Islet precursor cell (in vitro differentiated cells): ENCODE data around the gene GSX2.
"Not testable (repeated sequence)": the region's sequence is repeated elsewhere in the genome, so short reads cannot be mapped to it uniquely, and the experiment has no call there.

Experiments
- DNase-seq: peaks from one replicate; pipeline ENCODE4 v3.0.0-alpha.2; 2018

The GSX2 gene

GRCh38 chr4:54099748-54100574, at the start of gene GSX2:
Gene GSX2 (plus strand): TSS chr4:54100163. CDS start chr4:54100345, 182 bp downstream.
- no peak for DNase-seq

GRCh38 chr4:54050214-54050904, 49.6 kb upstream of the GSX2 start:
- DNase-seq = no peak

GRCh38 chr4:54053322-54053721, 46.6 kb upstream of the GSX2 start:
- not testable (repeated sequence) for DNase-seq

GRCh38 chr4:54054501-54054900, 45.5 kb upstream of the GSX2 start:
- DNase-seq = no peak

GRCh38 chr4:54055494-54055893, 44.5 kb upstream of the GSX2 start:
- no peak for DNase-seq

- no peak for DNase-seq
Measured at GRCh38 chr4:54056360-54056759, 43.6 kb upstream of the GSX2 start.

- DNase-seq = no peak
Measured at GRCh38 chr4:54058171-54058570, 41.8 kb upstream of the GSX2 start.

- DNase-seq = no peak
Measured at GRCh38 chr4:54060116-54060515, 39.8 kb upstream of the GSX2 start.

- DNase-seq = no peak
Measured at GRCh38 chr4:54061067-54061466, 38.9 kb upstream of the GSX2 start.

GRCh38 chr4:54061873-54062272, 38.1 kb upstream of the GSX2 start:
- DNase-seq = no peak

GRCh38 chr4:54062392-54062791, 37.6 kb upstream of the GSX2 start:
- no peak for DNase-seq

GRCh38 chr4:54063229-54063628, 36.7 kb upstream of the GSX2 start:
- no peak for DNase-seq

- DNase-seq = peak; percentile 68
Measured at GRCh38 chr4:54063737-54064316, 36.1 kb upstream of the GSX2 start.

GRCh38 chr4:54064317-54065111, 35.4 kb upstream of the GSX2 start, which contains the start of gene CHIC2:
Gene CHIC2 (minus strand): TSS chr4:54064605. CDS start chr4:54064300, 305 bp downstream.
- DNase-seq = peak; percentile 98

GRCh38 chr4:54065282-54066087, 34.5 kb upstream of the GSX2 start:
- DNase-seq = no peak

GRCh38 chr4:54066088-54066415, 33.9 kb upstream of the GSX2 start:
- DNase-seq = no peak

- DNase-seq = no peak
Measured at GRCh38 chr4:54066718-54067129, 33.2 kb upstream of the GSX2 start.

GRCh38 chr4:54067166-54067565, 32.8 kb upstream of the GSX2 start:
- peak; percentile 62 for DNase-seq

GRCh38 chr4:54073271-54073880, 26.6 kb upstream of the GSX2 start:
- DNase-seq = no peak

GRCh38 chr4:54074381-54074780, 25.6 kb upstream of the GSX2 start:
- DNase-seq = no peak

GRCh38 chr4:54076673-54077072, 23.3 kb upstream of the GSX2 start:
- DNase-seq = no peak

- DNase-seq = no peak
Measured at GRCh38 chr4:54077812-54078211, 22.2 kb upstream of the GSX2 start.
